Esophagus squamous epithelium (tissue), 4 donors: ENCODE results near the gene PRSS36.

Source experiments
- POLR2A ChIP-seq, 4 donors: fragments of 450-650 bp; IDR thresholded peaks; one replicate each; pipeline ENCODE4 v1.6.1; 2017; ENCODE audit warnings: antibody characterized with exemption in 4 of 4, mild to moderate bottlenecking in 4 of 4, moderate library complexity in 3 of 4
- TF ChIP-seq, protein P1 (sequence below), 6 experiments: fragments of 450-650 bp in 4 of 6; fragments of 200-600 bp in 2 of 6; sonication (generic) in 2 of 6; IDR thresholded peaks; one replicate each; pipeline ENCODE4 v1.5.1; 2016 to 2019; ENCODE audit warnings: antibody characterized with exemption in 6 of 6, mild to moderate bottlenecking in 4 of 6, moderate library complexity in 4 of 6

DNA sequence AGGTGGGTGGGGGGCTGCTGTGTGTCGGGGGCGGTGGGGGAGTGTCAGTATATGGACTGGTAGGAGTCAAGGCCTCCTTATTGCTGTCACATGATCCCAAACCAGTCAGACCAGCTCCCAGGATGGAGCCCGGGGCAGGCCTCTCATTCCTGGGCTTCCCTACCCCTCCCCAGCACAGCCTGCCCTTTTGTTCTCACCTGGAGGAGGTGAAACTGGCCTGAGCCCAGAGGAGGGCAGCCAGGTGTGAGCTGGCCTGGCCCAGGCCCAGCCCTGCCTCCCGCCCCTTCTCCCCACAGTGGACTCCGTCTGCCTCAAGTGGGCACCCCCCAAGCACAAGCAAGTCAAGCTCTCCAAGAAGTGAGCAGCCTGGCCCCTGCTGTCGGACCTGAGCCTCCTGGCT lies 19.0 kb downstream of the PRSS36 start:
- TF ChIP-seq, protein P1, sequence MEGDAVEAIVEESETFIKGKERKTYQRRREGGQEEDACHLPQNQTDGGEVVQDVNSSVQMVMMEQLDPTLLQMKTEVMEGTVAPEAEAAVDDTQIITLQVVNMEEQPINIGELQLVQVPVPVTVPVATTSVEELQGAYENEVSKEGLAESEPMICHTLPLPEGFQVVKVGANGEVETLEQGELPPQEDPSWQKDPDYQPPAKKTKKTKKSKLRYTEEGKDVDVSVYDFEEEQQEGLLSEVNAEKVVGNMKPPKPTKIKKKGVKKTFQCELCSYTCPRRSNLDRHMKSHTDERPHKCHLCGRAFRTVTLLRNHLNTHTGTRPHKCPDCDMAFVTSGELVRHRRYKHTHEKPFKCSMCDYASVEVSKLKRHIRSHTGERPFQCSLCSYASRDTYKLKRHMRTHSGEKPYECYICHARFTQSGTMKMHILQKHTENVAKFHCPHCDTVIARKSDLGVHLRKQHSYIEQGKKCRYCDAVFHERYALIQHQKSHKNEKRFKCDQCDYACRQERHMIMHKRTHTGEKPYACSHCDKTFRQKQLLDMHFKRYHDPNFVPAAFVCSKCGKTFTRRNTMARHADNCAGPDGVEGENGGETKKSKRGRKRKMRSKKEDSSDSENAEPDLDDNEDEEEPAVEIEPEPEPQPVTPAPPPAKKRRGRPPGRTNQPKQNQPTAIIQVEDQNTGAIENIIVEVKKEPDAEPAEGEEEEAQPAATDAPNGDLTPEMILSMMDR (IDR thresholded peaks at IDR 0.05), result no peak
- TF ChIP-seq POLR2A (IDR thresholded peaks at IDR 0.05), result no peak
